Esophagus muscularis mucosa (tissue), 4 donors: ENCODE data around the gene FGD2. TPM values are rescaled to one million over a fixed set of nuclear protein-coding genes. Genes with fewer than 3 reads are reported as not detected.
A peak's percentile ranks its signal among the peaks of the same experiment; 100 is the strongest.

Experiments used
- DNase-seq: peaks from one replicate; pipeline ENCODE4 v3.0.0-alpha.2; 2017; ENCODE audit errors: extremely low spot score
- H3K27ac ChIP-seq, 4 donors: fragments of 200-600 bp; sonication (generic); replicated peaks in 1 of 4; 1 replicate in 3 of 4; 2 replicates in 1 of 4; pipeline ENCODE4 v1.5.1; 2016 to 2019; ENCODE audit warnings: mild to moderate bottlenecking in 1 of 4
- H3K27me3 ChIP-seq, 4 donors: fragments of 200-600 bp; sonication (generic); one replicate each; pipeline versions ENCODE4 v1.5.1 to v1.6.0; 2016 to 2019
- H3K36me3 ChIP-seq, 4 donors: fragments of 200-600 bp; sonication (generic); one replicate each; pipeline ENCODE4 v1.5.1; 2016 to 2019
- H3K4me1 ChIP-seq, 4 donors: fragments of 200-600 bp; sonication (generic); one replicate each; pipeline ENCODE4 v1.5.1; 2016 to 2019
- H3K4me3 ChIP-seq, 4 donors: fragments of 200-600 bp; sonication (generic); 1 replicate in 2 of 4; 2 replicates in 2 of 4; pipeline ENCODE4 v1.5.1; 2016 to 2019; ENCODE audit warnings: mild to moderate bottlenecking in 4 of 4, moderate library complexity in 1 of 4
- H3K9me3 ChIP-seq, 4 donors: fragments of 200-600 bp; sonication (generic); 1 replicate in 3 of 4; 2 replicates in 1 of 4; pipeline ENCODE4 v1.5.1; 2016 to 2019
- EP300 ChIP-seq: sonication (generic); formaldehyde crosslinking; IDR thresholded peaks from one replicate; pipeline ENCODE4 v1.6.1; 2017; ENCODE audit warnings: antibody characterized with exemption
- POLR2A ChIP-seq: fragments of 450-650 bp; IDR thresholded peaks from one replicate; pipeline ENCODE4 v1.6.1; 2017; ENCODE audit warnings: antibody characterized with exemption, moderate library complexity, mild to moderate bottlenecking, low read depth
- POLR2AphosphoS5 ChIP-seq, 2 donors: sonication (generic); formaldehyde crosslinking; IDR thresholded peaks; one replicate each; pipeline ENCODE4 v1.6.1; 2017; ENCODE audit warnings: antibody characterized with exemption in 2 of 2
- WGBS: methylation state at CpG from one replicate; pipeline ENCODE4 v1.1.5; 2018; 5-methylcytosine and 5-hydroxymethylcytosine counted together
- intact Hi-C: fragments of 100-400 bp; cut with DNase I; formaldehyde crosslinking; loops from one replicate; pipeline ENCODE4 v1.15.1; 2023
- total RNA-seq, 4 donors: library from RNA; depleted of rRNA; stranded (reverse); fragments of >200 nt; gene quantifications; one replicate each; pipeline versions ENCODE4 v1.1.0 to v1.2.1, GENCODE V29; 2016
- TF ChIP-seq, protein P1 (sequence below), 3 experiments: fragments of 200-600 bp in 2 of 3; fragments of 450-650 bp in 1 of 3; sonication (generic) in 2 of 3; IDR thresholded peaks; one replicate each; pipeline ENCODE4 v1.5.1; 2017 to 2019; ENCODE audit warnings: antibody characterized with exemption in 3 of 3, mild to moderate bottlenecking in 2 of 3, moderate library complexity in 1 of 3

The FGD2 gene
- total RNA-seq, 4 donors from 2014 or later: 13.9 to 23.1 (median 19.3) TPM

DNA sequence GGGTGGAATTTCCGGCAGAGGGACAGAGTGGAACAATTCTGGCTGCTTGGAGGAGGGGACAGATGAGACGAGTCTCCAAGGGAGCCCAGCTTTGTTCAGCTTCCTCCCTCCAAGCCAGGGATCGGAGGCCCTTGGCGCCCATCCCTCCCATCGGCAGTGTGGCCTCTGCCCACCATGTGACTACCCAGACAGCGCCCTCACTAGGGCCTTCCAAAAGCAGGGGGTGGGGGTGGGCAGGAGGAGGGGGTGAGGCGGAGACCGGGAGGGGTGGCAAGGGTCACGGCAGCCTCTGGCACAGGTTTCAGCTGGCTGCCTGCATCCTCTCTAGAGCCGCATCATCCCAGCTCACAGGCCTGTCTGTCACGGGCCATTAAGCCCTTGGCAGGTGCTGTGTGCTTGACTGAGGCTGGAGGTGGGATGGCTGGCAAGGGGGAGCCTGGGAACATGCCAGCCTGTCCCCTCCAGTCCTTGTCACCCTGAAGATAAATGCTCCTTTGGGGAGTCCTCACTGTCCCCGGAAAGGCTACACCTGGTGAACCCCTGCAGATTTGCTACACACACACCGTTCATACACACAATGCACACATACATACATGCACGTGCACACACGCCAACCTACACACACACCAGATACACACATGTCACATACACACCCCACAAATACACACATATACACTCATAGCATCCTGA, 6.2 kb upstream of the FGD2 start:
- no peak for DNase-seq
- intact Hi-C loops: no loop called here
- Histone ChIP-seq H3K4me3 (no peak overlapping the region), H3K27me3 (no peaks in the 10 kb centered on the region), H3K9me3 (no peaks in the 10 kb centered on the region), H3K27ac (peak overlapping the region; percentile 73 to 85 (median 78)), H3K36me3 (no peaks in the 10 kb centered on the region), H3K4me1 (peaks cover 19 to 22% (median 20%) of the 10 kb centered on the region in 4 donors)
- TF ChIP-seq POLR2AphosphoS5 (IDR thresholded peaks at IDR 0.05) (no peak), EP300 (no peak), POLR2A (no peak)
- TF ChIP-seq, protein P1, sequence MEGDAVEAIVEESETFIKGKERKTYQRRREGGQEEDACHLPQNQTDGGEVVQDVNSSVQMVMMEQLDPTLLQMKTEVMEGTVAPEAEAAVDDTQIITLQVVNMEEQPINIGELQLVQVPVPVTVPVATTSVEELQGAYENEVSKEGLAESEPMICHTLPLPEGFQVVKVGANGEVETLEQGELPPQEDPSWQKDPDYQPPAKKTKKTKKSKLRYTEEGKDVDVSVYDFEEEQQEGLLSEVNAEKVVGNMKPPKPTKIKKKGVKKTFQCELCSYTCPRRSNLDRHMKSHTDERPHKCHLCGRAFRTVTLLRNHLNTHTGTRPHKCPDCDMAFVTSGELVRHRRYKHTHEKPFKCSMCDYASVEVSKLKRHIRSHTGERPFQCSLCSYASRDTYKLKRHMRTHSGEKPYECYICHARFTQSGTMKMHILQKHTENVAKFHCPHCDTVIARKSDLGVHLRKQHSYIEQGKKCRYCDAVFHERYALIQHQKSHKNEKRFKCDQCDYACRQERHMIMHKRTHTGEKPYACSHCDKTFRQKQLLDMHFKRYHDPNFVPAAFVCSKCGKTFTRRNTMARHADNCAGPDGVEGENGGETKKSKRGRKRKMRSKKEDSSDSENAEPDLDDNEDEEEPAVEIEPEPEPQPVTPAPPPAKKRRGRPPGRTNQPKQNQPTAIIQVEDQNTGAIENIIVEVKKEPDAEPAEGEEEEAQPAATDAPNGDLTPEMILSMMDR (IDR thresholded peaks at IDR 0.05): no peak
- 88% methylated on average over 14 of the region's 15 CpGs for WGBS

DNA sequence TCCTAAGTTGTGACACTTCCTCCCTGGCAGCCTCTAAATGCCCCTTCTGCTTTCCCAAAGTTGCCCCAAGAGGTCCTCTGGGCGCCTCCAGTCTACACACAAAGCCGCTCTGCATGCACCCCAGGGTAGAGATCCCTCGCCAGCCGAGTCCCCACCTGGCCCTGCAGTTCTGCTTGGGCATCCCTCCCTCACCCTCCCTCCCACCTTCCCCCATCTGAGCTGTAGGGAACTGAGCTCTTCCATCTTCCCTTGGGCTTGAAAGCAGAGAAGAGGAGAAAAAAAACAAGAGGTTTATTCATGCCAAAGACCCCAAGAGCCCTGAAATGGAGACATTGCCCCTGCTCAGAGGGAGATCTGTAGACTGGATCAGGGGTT, 5.7 kb upstream of the FGD2 start:
- intact Hi-C loops: no loop called here
- no peaks in the 10 kb centered on the region for H3K9me3 ChIP-seq
- no peaks in the 10 kb centered on the region for H3K27me3 ChIP-seq
- no peak overlapping the region for H3K4me3 ChIP-seq
- peaks cover 19 to 22% (median 20%) of the 10 kb centered on the region in 4 donors for H3K4me1 ChIP-seq
- 93% methylated on average over 4 of the region's 4 CpGs for WGBS
- TF ChIP-seq EP300 (no peak), POLR2A (no peak), POLR2AphosphoS5 (IDR thresholded peaks at IDR 0.05) (no peak)
- TF ChIP-seq, protein P1 (IDR thresholded peaks at IDR 0.05): no peak
- no peaks in the 10 kb centered on the region for H3K36me3 ChIP-seq
- no peak for DNase-seq
- no peak overlapping the region for H3K27ac ChIP-seq

DNA sequence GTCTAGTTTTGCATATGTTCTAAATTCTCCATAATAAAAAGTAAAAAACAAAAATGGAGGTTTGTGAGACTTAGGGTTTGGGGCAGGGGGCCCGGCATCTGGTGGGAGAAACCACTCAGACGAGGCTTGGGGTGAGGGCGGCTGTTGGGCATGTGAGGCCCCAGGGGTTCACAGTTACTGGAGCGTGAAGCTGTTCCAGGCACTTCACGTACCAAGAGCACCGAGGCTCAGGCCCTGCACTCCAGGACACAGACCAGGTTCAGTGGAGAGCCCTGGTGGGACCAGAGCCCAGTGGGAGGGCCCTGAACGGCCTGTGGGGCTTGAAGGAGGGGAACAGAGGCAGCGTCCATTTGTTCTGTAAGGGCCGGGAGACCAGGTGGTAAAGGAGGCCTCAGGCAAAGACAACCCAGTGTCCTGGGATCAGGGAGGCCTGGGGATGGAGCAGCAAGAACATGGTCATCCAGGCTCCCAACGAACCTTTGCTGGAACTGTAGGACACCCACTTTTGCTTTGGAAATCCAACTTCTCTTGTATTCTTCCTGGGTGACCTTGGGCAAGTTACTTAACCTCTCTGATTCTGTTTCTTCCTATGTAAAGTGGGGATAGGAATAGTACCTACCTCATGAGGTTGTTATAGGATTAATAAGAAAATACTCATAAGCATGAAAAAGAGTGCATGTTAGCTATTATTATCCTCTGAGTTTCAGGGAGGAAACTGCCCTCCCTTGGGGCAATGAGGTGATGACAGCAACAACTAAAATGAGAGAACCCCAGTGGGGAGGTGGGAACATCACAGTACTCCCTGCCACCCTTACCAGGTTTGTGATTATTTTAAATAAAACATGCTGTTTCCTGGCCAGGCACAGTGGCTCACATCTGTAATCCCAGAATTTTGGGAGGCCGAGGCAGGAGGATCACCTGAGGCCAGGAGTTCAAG, 1.1 kb upstream of the FGD2 start:
- 78% methylated on average over 11 of the region's 11 CpGs for WGBS
- Histone ChIP-seq H3K27ac (no peak overlapping the region), H3K4me1 (no peaks in the 10 kb centered on the region), H3K9me3 (no peaks in the 10 kb centered on the region), H3K36me3 (no peaks in the 10 kb centered on the region), H3K27me3 (no peaks in the 10 kb centered on the region), H3K4me3 (no peak overlapping the region)
- intact Hi-C loops: no loop called here
- TF ChIP-seq POLR2AphosphoS5 (IDR thresholded peaks at IDR 0.05) (no peak), POLR2A (no peak), EP300 (no peak)
- TF ChIP-seq, protein P1 (IDR thresholded peaks at IDR 0.05): no peak
- DNase-seq: no peak

DNA sequence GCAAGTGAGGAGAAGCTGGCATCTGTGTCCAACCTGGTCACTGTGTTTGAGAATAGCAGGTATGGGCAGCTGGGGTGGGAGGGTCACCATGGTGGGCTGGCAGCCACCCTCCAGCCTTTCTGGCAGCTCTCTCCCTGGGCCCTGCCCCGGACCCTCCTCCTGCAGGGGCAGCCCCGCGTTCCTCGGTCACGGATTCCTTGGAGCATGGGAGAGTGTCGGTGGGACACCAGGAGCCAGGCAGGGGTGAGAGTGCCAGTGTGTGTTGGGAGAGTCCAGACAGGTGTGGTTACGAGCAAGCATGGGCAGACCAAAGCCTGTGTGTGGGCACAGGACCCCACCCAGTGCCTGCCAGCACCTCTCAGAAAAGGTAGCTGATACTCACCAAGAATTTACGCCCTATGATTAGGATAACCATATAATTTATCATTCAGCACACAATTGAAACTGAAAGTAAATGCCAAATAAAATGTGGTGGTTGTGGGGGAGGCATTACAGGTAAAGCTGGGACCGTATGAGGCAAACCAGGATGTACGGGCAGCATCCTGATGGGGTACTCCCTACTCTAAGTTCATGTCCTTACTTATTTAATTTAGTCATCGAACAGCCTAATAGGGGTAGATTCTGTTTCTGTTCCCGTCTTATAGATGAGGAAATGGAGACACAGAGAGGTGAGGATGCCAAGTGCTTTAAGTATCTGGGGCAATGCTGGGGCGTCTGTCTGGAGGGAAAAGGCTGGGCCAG, 542 bp downstream of the FGD2 start:
- Histone ChIP-seq H3K36me3 (no peaks in the 10 kb centered on the region), H3K27me3 (no peaks in the 10 kb centered on the region), H3K9me3 (no peaks in the 10 kb centered on the region), H3K27ac (peak overlapping the region in 2 of 4 donors; percentile 13 to 31), H3K4me3 (peak overlapping the region; percentile 29 to 49 (median 34)), H3K4me1 (no peaks in the 10 kb centered on the region)
- DNase-seq: no peak
- 89% methylated on average over 13 of the region's 13 CpGs for WGBS
- TF ChIP-seq EP300: no peak
- TF ChIP-seq POLR2A: no peak
- no peak for TF ChIP-seq POLR2AphosphoS5 (IDR thresholded peaks at IDR 0.05)
- intact Hi-C loops: no loop called here
